B cell (primary cell): ENCODE data around the gene TBC1D2B.

Experiments
- EZH2 ChIP-seq: IDR thresholded peaks from 2 replicates; pipeline ENCODE4 v1.6.1; 2012; ENCODE audit warnings: borderline replicate concordance, low read depth, mild to moderate bottlenecking, moderate library complexity, low read length; ENCODE audit not compliant: insufficient read depth, poor library complexity, severe bottlenecking
- TF ChIP-seq, protein P1 (sequence below): fragments of 200-600 bp; IDR thresholded peaks from one replicate; pipeline ENCODE4 v1.8.0; 2022; ENCODE audit warnings: antibody characterized with exemption, mild to moderate bottlenecking

DNA sequence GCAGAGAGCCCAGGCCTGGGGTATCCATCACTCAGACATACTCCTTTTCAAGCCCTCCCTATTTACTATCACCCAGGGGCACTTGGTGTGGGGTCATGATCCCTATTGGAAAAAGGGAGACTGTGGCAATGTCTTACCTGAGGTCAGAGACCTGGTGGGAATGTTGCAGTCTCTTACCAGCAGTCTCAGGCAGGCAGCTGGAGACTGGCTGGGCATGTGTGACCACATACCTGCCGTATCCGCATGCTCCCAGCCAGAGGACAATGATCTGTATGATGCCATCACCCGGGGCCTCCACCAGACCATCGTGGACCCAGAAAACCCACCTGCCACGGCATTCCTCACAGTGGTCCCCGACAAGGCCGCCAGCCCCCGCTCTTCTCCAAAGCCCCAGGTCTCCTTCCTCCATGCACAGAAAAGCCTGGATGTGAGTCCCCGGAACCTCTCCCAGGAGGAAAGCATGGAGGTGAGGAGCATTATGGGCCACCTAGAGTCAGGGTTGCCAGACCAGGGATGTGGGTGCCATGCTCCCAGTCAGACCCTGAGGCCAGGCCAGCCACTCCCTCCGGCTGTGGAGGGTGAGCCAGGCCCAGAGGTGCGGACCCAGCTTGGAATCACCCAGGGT is 20.7 kb upstream of the TBC1D2B start:
- TF ChIP-seq, protein P1, sequence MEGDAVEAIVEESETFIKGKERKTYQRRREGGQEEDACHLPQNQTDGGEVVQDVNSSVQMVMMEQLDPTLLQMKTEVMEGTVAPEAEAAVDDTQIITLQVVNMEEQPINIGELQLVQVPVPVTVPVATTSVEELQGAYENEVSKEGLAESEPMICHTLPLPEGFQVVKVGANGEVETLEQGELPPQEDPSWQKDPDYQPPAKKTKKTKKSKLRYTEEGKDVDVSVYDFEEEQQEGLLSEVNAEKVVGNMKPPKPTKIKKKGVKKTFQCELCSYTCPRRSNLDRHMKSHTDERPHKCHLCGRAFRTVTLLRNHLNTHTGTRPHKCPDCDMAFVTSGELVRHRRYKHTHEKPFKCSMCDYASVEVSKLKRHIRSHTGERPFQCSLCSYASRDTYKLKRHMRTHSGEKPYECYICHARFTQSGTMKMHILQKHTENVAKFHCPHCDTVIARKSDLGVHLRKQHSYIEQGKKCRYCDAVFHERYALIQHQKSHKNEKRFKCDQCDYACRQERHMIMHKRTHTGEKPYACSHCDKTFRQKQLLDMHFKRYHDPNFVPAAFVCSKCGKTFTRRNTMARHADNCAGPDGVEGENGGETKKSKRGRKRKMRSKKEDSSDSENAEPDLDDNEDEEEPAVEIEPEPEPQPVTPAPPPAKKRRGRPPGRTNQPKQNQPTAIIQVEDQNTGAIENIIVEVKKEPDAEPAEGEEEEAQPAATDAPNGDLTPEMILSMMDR: no peak
- TF ChIP-seq EZH2: no peak
